SU-DHL-6 (cell line): ENCODE measurements around the gene TMCC1.

Experiments used
- CTCF ChIP-seq: fragments of 200-600 bp; sonication (generic); IDR thresholded peaks from one replicate; pipeline ENCODE4 v1.5.1; 2017; ENCODE audit warnings: antibody characterized with exemption, mild to moderate bottlenecking, low read length, moderate library complexity; ENCODE audit not compliant: insufficient read depth, poor library complexity, severe bottlenecking
- EZH2phosphoT487 ChIP-seq: fragments of 200-600 bp; sonication (generic), shearing (Covaris generic); conservative IDR thresholded peaks from 2 replicates; pipeline ENCODE4 v1.6.1; 2018; ENCODE audit warnings: mild to moderate bottlenecking, antibody characterized with exemption, low read length, moderate library complexity, mixed read lengths

- TF ChIP-seq CTCF (no peak), EZH2phosphoT487 (no peak)
Measured at GRCh38 chr3:129628169-129628522, 265.4 kb downstream of the TMCC1 start.
